SK-N-SH (cell line): Measurements from ENCODE around the gene FAAP20. TPM values are rescaled to one million over a fixed set of nuclear protein-coding genes. Genes with fewer than 3 reads are reported as not detected.

Experiments used
- CTCF ChIA-PET: fragments of 300-600, 350-600 bp; formaldehyde crosslinking; extraction: SDS; loops from one replicate; lab custom pipeline; 2021; lab: Yijun Ruan, JAX
- POLR2A ChIA-PET: fragments of 350-600 bp; sonication (Branson Sonifier 250); formaldehyde crosslinking; extraction: SDS; loops from one replicate; lab custom pipeline; 2020; ENCODE audit warnings: antibody characterized with exemption, inconsistent platforms; lab: Yijun Ruan, JAX
- DNase-seq: peaks from one replicate; pipeline ENCODE4 v3.0.0; 2012
- H2AFZ ChIP-seq: fragments of 200-600 bp; sonication (generic); 2 replicates; pipeline ENCODE4 v1.8.1; 2016; ENCODE audit warnings: antibody characterized with exemption, mild to moderate bottlenecking, low read depth
- H3F3A ChIP-seq: fragments of 200-600 bp; sonication (generic); replicated peaks from 2 replicates; pipeline ENCODE3; 2016; ENCODE audit warnings: antibody characterized with exemption, mild to moderate bottlenecking; ENCODE audit not compliant: insufficient read depth
- H3K27ac ChIP-seq, 2 experiments: fragments of 200-500 bp in 1 of 2; fragments of 200-600 bp in 1 of 2; sonication (Bioruptor generic) in 1 of 2; sonication (generic), shearing (Covaris generic) in 1 of 2; 2 replicates each; pipeline versions ENCODE4 v1.5.1 to v1.6.1; 2014 to 2016; ENCODE audit warnings: low read depth in 2 of 2, inconsistent platforms in 1 of 2, low read length in 1 of 2, mild to moderate bottlenecking in 1 of 2, mixed read lengths in 1 of 2
- H3K27me3 ChIP-seq: fragments of 200-600 bp; sonication (generic), shearing (Covaris generic); 2 replicates; pipeline ENCODE4 v1.6.1; 2016; ENCODE audit warnings: mixed run types; ENCODE audit not compliant: insufficient read depth
- H3K36me3 ChIP-seq, 2 experiments: fragments of 200-500 bp in 1 of 2; fragments of 200-600 bp in 1 of 2; sonication (Bioruptor generic) in 1 of 2; sonication (generic) in 1 of 2; replicated peaks in 1 of 2; 2 replicates each; pipeline versions ENCODE3 to v1.5.1; 2014 to 2016; ENCODE audit warnings: low read length in 1 of 2, mild to moderate bottlenecking in 1 of 2; ENCODE audit not compliant: insufficient read depth in 2 of 2, control insufficient read depth in 1 of 2
- H3K4me1 ChIP-seq, 2 experiments: fragments of 200-500 bp in 1 of 2; fragments of 200-600 bp in 1 of 2; sonication (Bioruptor generic) in 1 of 2; sonication (generic), shearing (Covaris generic) in 1 of 2; 2 replicates each; pipeline versions ENCODE4 v1.5.1 to v1.6.1; 2014 to 2016; ENCODE audit warnings: low read depth in 1 of 2, low read length in 1 of 2, mixed run types in 1 of 2; ENCODE audit not compliant: insufficient read depth in 2 of 2, control insufficient read depth in 1 of 2
- H3K4me2 ChIP-seq: fragments of 200-600 bp; sonication (generic), shearing (Covaris generic); 2 replicates; pipeline ENCODE4 v1.6.1; 2017; ENCODE audit warnings: mixed run types
- H3K4me3 ChIP-seq, 2 experiments: fragments of 200-500 bp in 1 of 2; fragments of 200-600 bp in 1 of 2; sonication (Bioruptor generic) in 1 of 2; sonication (generic), shearing (Covaris generic) in 1 of 2; 2 replicates each; pipeline versions ENCODE4 v1.5.1 to v1.8.1; 2014 to 2016; ENCODE audit warnings: low read depth in 2 of 2, inconsistent platforms in 1 of 2, low read length in 1 of 2, mild to moderate bottlenecking in 1 of 2, mixed read lengths in 1 of 2, moderate library complexity in 1 of 2
- H3K79me2 ChIP-seq: fragments of 200-600 bp; sonication (generic); 2 replicates; pipeline ENCODE4 v1.8.1; 2017; ENCODE audit warnings: mild to moderate bottlenecking; ENCODE audit not compliant: insufficient read depth
- H3K9ac ChIP-seq: fragments of 200-600 bp; sonication (generic); 2 replicates; pipeline ENCODE4 v1.6.1; 2017; ENCODE audit warnings: mixed run types
- H3K9me2 ChIP-seq: fragments of 200-600 bp; sonication (generic); 2 replicates; pipeline ENCODE4 v1.6.1; 2017; ENCODE audit warnings: mixed run types
- H3K9me3 ChIP-seq: fragments of 200-600 bp; sonication (generic); 2 replicates; pipeline ENCODE4 v1.6.1; 2017; ENCODE audit warnings: mixed run types, mild to moderate bottlenecking, moderate library complexity
- H4K20me1 ChIP-seq: fragments of 200-600 bp; sonication (generic); 2 replicates; pipeline ENCODE4 v1.6.1; 2017; ENCODE audit warnings: mild to moderate bottlenecking, mixed run types; ENCODE audit not compliant: insufficient read depth
- CHD2 ChIP-seq: fragments of 150-350 bp; IDR thresholded peaks from 2 replicates; pipeline ENCODE4 v1.6.1; 2018; ENCODE audit warnings: low read length; ENCODE audit not compliant: partially characterized antibody
- CTCF ChIP-seq: fragments of 200-600 bp; sonication (generic); IDR thresholded peaks from 2 replicates; pipeline ENCODE4 v1.6.1; 2017; ENCODE audit warnings: antibody characterized with exemption, mild to moderate bottlenecking, moderate library complexity
- ELF1 ChIP-seq: IDR thresholded peaks from 2 replicates; pipeline ENCODE4 v1.4.0; 2012
- FOSL2 ChIP-seq: IDR thresholded peaks from 2 replicates; pipeline ENCODE4 v1.4.0; 2012; ENCODE audit warnings: low read depth, mild to moderate bottlenecking, moderate library complexity, borderline replicate concordance
- FOXJ3 ChIP-seq: sonication (generic); formaldehyde crosslinking; IDR thresholded peaks from 2 replicates; pipeline ENCODE4 v1.5.1; 2020; ENCODE audit warnings: mild to moderate bottlenecking, missing genetic modification reagents
- FOXM1 ChIP-seq: IDR thresholded peaks from 2 replicates; pipeline ENCODE4 v1.4.0; 2012; ENCODE audit warnings: low read depth, mild to moderate bottlenecking
- GATA2 ChIP-seq: sonication (generic); formaldehyde crosslinking; IDR thresholded peaks from 2 replicates; pipeline ENCODE4 v1.5.0; 2020; ENCODE audit warnings: mild to moderate bottlenecking, missing genetic modification reagents
- JUND ChIP-seq: IDR thresholded peaks from 2 replicates; pipeline ENCODE4 v1.4.0; 2012
- MAX ChIP-seq: IDR thresholded peaks from 2 replicates; pipeline ENCODE4 v1.4.0; 2012; ENCODE audit warnings: low read depth
- MEF2A ChIP-seq: IDR thresholded peaks from 2 replicates; pipeline ENCODE4 v1.4.0; 2012; ENCODE audit warnings: low read depth, borderline replicate concordance
- MXI1 ChIP-seq: IDR thresholded peaks from 2 replicates; pipeline ENCODE4 v1.6.1; 2012; ENCODE audit warnings: mild to moderate bottlenecking, low read depth, low read length, improper control_type of control experiment
- PBX3 ChIP-seq: IDR thresholded peaks from 2 replicates; pipeline ENCODE4; 2012
- POLR2AphosphoS5 ChIP-seq: IDR thresholded peaks from 2 replicates; pipeline ENCODE4 v1.6.1; 2012; ENCODE audit warnings: low read depth, low read length
- RFX5 ChIP-seq: IDR thresholded peaks from 2 replicates; pipeline ENCODE4 v1.6.1; 2012; ENCODE audit warnings: mild to moderate bottlenecking, improper control_type of control experiment, low read length
- RXRA ChIP-seq: IDR thresholded peaks from 2 replicates; pipeline ENCODE4 v1.4.0; 2012; ENCODE audit warnings: low read depth, mild to moderate bottlenecking, borderline replicate concordance
- SIN3A ChIP-seq: IDR thresholded peaks from 2 replicates; pipeline ENCODE4 v1.6.1; 2012; ENCODE audit warnings: low read depth, mild to moderate bottlenecking, low read length, moderate library complexity, borderline replicate concordance
- SMC3 ChIP-seq: IDR thresholded peaks from 2 replicates; pipeline ENCODE4 v1.6.1; 2012; ENCODE audit warnings: low read depth, low read length, improper control_type of control experiment
- TEAD4 ChIP-seq: IDR thresholded peaks from 2 replicates; pipeline ENCODE4 v1.4.0; 2012; ENCODE audit warnings: mild to moderate bottlenecking, borderline replicate concordance; ENCODE audit not compliant: insufficient read depth
- USF1 ChIP-seq: IDR thresholded peaks from 2 replicates; pipeline ENCODE4 v1.4.0; 2012; ENCODE audit warnings: low read depth, borderline replicate concordance
- WGBS: methylation state at CpG from one replicate; pipeline ENCODE4 v1.1.6; 2017; ENCODE audit warnings: low lambda C conversion rate; 5-methylcytosine and 5-hydroxymethylcytosine counted together
- polyA plus RNA-seq, 3 experiments: library from polyadenylated mRNA; depleted of rRNA; stranded (reverse); fragments of >200 nt; gene quantifications; 2 replicates each; pipeline ENCODE4 v1.2.3, GENCODE V29; 2012

FAAP20 gene
- polyA plus RNA-seq, 1 of the 3 experiments (the other 2 are of a cell fraction): 58.3 TPM

- CTCF ChIA-PET: interaction anchor here (5.4 kb wide), 1 partner anchor 13 kb away, joined by 59 read pairs; no protein-coding TSS in a partner anchor
- no peak overlapping the region for H3K4me3 ChIP-seq
- 96% methylated on average over 15 of the region's 21 CpGs for WGBS
- H3K9me2 ChIP-seq: no peaks in the 10 kb centered on the region
- peaks cover 0 to 2% of the 10 kb centered on the region in 2 experiments; a peak in 1 of 4 replicates for H3K4me1 ChIP-seq
- H3K4me2 ChIP-seq: no peak overlapping the region
- H4K20me1 ChIP-seq: no peaks in the 10 kb centered on the region
- POLR2A ChIA-PET: no interaction called here
- H3K27me3 ChIP-seq: no peaks in the 10 kb centered on the region
- H3K9me3 ChIP-seq: no peaks in the 10 kb centered on the region
- H3K27ac ChIP-seq: no peak overlapping the region
- no peaks in the 10 kb centered on the region for H3F3A ChIP-seq
- TF ChIP-seq FOSL2: no peak
- TF ChIP-seq RFX5: no peak
- no peak for TF ChIP-seq USF1
- no peak for TF ChIP-seq MXI1
- TF ChIP-seq RXRA: no peak
- TF ChIP-seq SMC3: no peak
- TF ChIP-seq SIN3A: no peak
- TF ChIP-seq POLR2AphosphoS5: no peak
- no peak for TF ChIP-seq CHD2
- TF ChIP-seq MEF2A: no peak
- no peak for TF ChIP-seq JUND
- no peak for TF ChIP-seq PBX3
- TF ChIP-seq TEAD4: no peak
- no peak for TF ChIP-seq ELF1
- TF ChIP-seq GATA2 (CRISPR knock-in tag): no peak
- no peak for TF ChIP-seq FOXJ3 (CRISPR knock-in tag)
- no peak for TF ChIP-seq FOXM1
- TF ChIP-seq CTCF: no peak
- no peak for TF ChIP-seq MAX
- H3K36me3 ChIP-seq: no peaks in the 10 kb centered on the region
- no peak overlapping the region for H3K9ac ChIP-seq
- H3K79me2 ChIP-seq: no peaks in the 10 kb centered on the region
- H2AFZ ChIP-seq: no peak overlapping the region
- no peak for DNase-seq
Observed at GRCh38 chr1:2177541-2177940, 17.0 kb downstream of the FAAP20 start.
